Activated CD8-positive, alpha-beta T cell treated with anti-CD3 and anti-CD28 coated beads for 36 hours (primary cell): ENCODE measurements around the gene ZFC3H1. TPM values are rescaled to one million over a fixed set of nuclear protein-coding genes. Genes with fewer than 3 reads are reported as not detected.

Experiments used
- ATAC-seq: fragments of 200-7000 bp; cut with Tn5 transposase; one replicate; pipeline ENCODE4 v1.10.0; 2021; ENCODE audit warnings: mild to moderate bottlenecking, moderate library complexity
- CTCF ChIA-PET: fragments of 350-600 bp; sonication (Branson Sonifier 250); formaldehyde crosslinking; loops from one replicate; lab custom pipeline; 2021; ENCODE audit warnings: antibody characterized with exemption; lab: Charles Lee
- POLR2A ChIA-PET: fragments of 350-600 bp; sonication (Branson Sonifier 250); formaldehyde crosslinking; loops from one replicate; lab custom pipeline; 2021; ENCODE audit warnings: antibody characterized with exemption; lab: Charles Lee
- DNase-seq: peaks from one replicate; pipeline ENCODE4 v3.0.0-alpha.2; 2020
- H3K27ac Mint-ChIP-seq: one replicate; pipeline ENCODE4 v1.8.0; 2021; ENCODE audit warnings: mild to moderate bottlenecking, mixed read lengths
- H3K27me3 Mint-ChIP-seq: one replicate; pipeline ENCODE4 v1.8.0; 2021; ENCODE audit warnings: mixed read lengths
- H3K36me3 Mint-ChIP-seq: one replicate; pipeline ENCODE4 v1.8.0; 2021; ENCODE audit warnings: low read depth, mixed read lengths
- H3K4me1 Mint-ChIP-seq: one replicate; pipeline ENCODE4 v1.8.0; 2021; ENCODE audit warnings: low read depth, mixed read lengths
- H3K4me3 Mint-ChIP-seq: one replicate; pipeline ENCODE4 v1.8.0; 2021; ENCODE audit warnings: mild to moderate bottlenecking, moderate library complexity, mixed read lengths
- H3K9me3 Mint-ChIP-seq: one replicate; pipeline ENCODE4 v1.8.0; 2021; ENCODE audit warnings: mixed read lengths
- intact Hi-C: fragments of 100-400 bp; cut with micrococcal nuclease; formaldehyde crosslinking; loops from one replicate; pipeline ENCODE4 v1.10.0; 2022
- total RNA-seq, 2 experiments: library from RNA; stranded (reverse); gene quantifications; one replicate each; pipeline ENCODE4 v1.2.3, GENCODE V29; 2021
- TF ChIP-seq, protein P1 (sequence below): fragments of 200-600 bp; IDR thresholded peaks from one replicate; pipeline ENCODE4 v1.8.0; 2022; ENCODE audit warnings: antibody characterized with exemption, mild to moderate bottlenecking

The ZFC3H1 gene
- total RNA-seq, 2 experiments from 2014 or later: 47.1 to 58.4 TPM

DNA sequence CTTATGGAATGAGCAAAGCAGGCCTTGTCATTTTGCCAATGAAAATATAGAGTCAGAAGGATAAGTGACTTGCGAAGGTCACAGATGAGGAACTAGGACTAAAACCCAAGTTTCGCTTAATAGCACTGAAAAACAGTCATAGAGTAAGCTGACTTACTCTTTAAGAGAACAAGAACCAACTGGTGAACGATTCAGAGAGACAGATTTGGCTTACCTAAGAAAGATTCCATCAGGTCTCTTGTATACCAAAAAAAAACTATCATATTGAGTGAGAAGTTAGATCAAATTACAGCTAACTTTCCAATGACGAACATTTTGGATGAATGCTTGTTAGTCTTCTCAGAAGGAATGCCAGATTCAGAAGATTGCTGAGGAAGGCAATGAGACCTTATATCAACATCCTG, 74.2 kb downstream of the ZFC3H1 start:
- Mint-ChIP-seq H3K27me3 (peaks cover 22% of the 10 kb centered on the region), H3K27ac (no peak overlapping the region), H3K4me3 (no peak overlapping the region), H3K4me1 (no peaks in the 10 kb centered on the region), H3K9me3 (no peaks in the 10 kb centered on the region), H3K36me3 (no peaks in the 10 kb centered on the region)
- intact Hi-C loops: no loop called here
- POLR2A ChIA-PET: no interaction called here
- no peak for DNase-seq
- no peak for ATAC-seq
- TF ChIP-seq, protein P1, sequence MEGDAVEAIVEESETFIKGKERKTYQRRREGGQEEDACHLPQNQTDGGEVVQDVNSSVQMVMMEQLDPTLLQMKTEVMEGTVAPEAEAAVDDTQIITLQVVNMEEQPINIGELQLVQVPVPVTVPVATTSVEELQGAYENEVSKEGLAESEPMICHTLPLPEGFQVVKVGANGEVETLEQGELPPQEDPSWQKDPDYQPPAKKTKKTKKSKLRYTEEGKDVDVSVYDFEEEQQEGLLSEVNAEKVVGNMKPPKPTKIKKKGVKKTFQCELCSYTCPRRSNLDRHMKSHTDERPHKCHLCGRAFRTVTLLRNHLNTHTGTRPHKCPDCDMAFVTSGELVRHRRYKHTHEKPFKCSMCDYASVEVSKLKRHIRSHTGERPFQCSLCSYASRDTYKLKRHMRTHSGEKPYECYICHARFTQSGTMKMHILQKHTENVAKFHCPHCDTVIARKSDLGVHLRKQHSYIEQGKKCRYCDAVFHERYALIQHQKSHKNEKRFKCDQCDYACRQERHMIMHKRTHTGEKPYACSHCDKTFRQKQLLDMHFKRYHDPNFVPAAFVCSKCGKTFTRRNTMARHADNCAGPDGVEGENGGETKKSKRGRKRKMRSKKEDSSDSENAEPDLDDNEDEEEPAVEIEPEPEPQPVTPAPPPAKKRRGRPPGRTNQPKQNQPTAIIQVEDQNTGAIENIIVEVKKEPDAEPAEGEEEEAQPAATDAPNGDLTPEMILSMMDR: no peak
- CTCF ChIA-PET: no interaction called here

DNA sequence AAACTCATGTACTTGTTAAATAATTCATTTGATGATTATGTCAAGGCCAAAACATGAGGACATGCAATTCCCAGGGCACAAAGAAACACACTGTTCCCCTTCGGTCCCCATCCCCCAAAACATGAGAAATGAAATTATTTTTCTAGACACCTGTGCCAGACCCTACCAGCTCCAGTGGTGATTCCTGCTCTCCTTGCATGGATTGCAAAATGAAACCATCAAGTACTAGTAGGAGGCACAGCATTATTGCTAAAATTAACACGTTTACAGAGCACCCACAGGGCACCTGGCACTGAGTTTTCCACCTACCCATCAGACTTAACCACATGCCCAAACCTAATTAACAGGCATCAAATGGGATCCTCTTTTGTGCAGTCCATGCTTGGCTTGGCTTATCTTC, 76.6 kb downstream of the ZFC3H1 start:
- no peaks in the 10 kb centered on the region for H3K36me3 Mint-ChIP-seq
- intact Hi-C loops: no loop called here
- H3K4me1 Mint-ChIP-seq: no peaks in the 10 kb centered on the region
- H3K4me3 Mint-ChIP-seq: no peak overlapping the region
- TF ChIP-seq, protein P1: no peak
- POLR2A ChIA-PET: no interaction called here
- ATAC-seq: no peak
- no peak for DNase-seq
- CTCF ChIA-PET: no interaction called here
- H3K27me3 Mint-ChIP-seq: peaks cover 11% of the 10 kb centered on the region
- H3K9me3 Mint-ChIP-seq: no peaks in the 10 kb centered on the region
- H3K27ac Mint-ChIP-seq: no peak overlapping the region

DNA sequence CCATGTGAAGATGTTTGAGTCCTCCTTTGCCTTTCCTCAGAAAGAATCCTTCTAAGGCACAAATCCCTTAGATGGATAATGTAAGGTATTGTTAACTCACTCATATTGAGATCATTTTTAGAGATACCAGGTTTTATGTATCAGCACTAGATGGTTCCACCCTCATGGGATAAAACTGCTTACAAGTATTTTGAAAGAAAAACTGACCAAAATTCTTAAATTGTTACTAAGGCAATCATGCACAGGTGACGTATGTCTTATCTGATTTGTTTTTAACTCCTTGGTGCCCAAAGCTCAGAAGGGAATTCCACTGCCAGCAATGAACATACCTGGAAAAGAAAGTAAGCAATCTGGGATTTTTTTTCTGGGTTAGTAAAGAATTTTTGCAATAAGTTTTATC, 78.4 kb downstream of the ZFC3H1 start:
- ATAC-seq (no peak), DNase-seq (no peak)
- peaks cover 4% of the 10 kb centered on the region for H3K27me3 Mint-ChIP-seq
- TF ChIP-seq, protein P1: no peak
- no peak overlapping the region for H3K4me3 Mint-ChIP-seq
- ChIA-PET CTCF (interaction anchor here (2.0 kb wide), 1 partner anchor 162 kb away, joined by 6 read pairs; no protein-coding TSS in a partner anchor), POLR2A (no interaction called here)
- H3K9me3 Mint-ChIP-seq: no peaks in the 10 kb centered on the region
- intact Hi-C loops: no loop called here
- no peaks in the 10 kb centered on the region for H3K36me3 Mint-ChIP-seq
- no peak overlapping the region for H3K27ac Mint-ChIP-seq
- H3K4me1 Mint-ChIP-seq: no peaks in the 10 kb centered on the region

DNA sequence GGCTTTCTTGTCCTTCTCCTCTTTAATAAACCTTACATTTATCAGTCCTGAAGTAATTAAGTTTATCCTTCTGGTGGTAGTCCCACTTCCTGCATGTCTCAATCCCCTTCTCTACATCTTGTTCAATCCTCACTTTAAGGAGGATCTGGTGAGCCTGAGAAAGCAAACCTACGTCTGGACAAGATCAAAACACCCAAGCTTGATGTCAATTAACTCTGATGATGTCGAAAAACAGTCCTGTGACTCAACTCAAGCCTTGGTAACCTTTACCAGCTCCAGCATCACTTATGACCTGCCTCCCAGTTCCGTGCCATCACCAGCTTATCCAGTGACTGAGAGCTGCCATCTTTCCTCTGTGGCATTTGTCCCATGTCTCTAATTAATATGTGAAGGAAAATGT, 79.3 kb downstream of the ZFC3H1 start:
- DNase-seq (no peak), ATAC-seq (no peak)
- Mint-ChIP-seq H3K36me3 (no peaks in the 10 kb centered on the region), H3K9me3 (no peaks in the 10 kb centered on the region), H3K27ac (no peak overlapping the region), H3K4me1 (no peaks in the 10 kb centered on the region), H3K4me3 (no peak overlapping the region), H3K27me3 (peaks cover 2% of the 10 kb centered on the region)
- TF ChIP-seq, protein P1: no peak
- intact Hi-C loops: no loop called here
- CTCF ChIA-PET: interaction anchor here (1.1 to 2.0 kb wide), 2 partner anchors 11 to 163 kb away, joined by 4 to 6 read pairs; no protein-coding TSS in a partner anchor
- POLR2A ChIA-PET: no interaction called here

DNA sequence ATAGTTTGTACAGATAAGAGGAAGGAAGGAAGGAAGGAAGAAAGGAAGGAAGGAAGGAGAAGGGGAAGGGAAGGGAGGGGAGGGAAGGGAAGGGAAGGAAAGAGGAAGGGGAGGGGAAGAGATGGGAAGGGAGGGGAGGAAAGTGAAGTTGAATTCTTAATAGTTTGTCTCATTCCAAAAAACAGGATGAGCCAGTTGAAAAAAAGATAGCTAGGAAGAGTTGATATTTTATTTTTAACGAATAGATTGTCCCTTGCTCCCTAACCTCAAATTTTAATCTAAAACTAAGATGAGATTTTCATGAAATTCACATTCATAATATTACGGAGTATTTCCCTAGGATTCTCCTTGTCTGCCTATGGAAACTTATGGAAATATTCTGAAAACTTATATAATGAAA, 80.7 kb downstream of the ZFC3H1 start:
- intact Hi-C loops: no loop called here
- ATAC-seq (no peak), DNase-seq (no peak)
- H3K4me1 Mint-ChIP-seq: no peaks in the 10 kb centered on the region
- peaks cover 1% of the 10 kb centered on the region for H3K27me3 Mint-ChIP-seq
- no peaks in the 10 kb centered on the region for H3K36me3 Mint-ChIP-seq
- H3K4me3 Mint-ChIP-seq: no peak overlapping the region
- ChIA-PET POLR2A (no interaction called here), CTCF (no interaction called here)
- TF ChIP-seq, protein P1: no peak
- H3K27ac Mint-ChIP-seq: no peak overlapping the region
- H3K9me3 Mint-ChIP-seq: no peaks in the 10 kb centered on the region
